GM18498 (cell line): ENCODE data around the gene SASH1.
"Not testable (repeated sequence)": the region's sequence is repeated elsewhere in the genome, so short reads cannot be mapped to it uniquely, and the experiment has no call there.

Experiments
- ATAC-seq: cut with Tn5 transposase; IDR thresholded peaks from one replicate; pipeline ENCODE4 v1.9.1; 2021; ENCODE audit warnings: mild to moderate bottlenecking, moderate library complexity; ENCODE audit not compliant: unreplicated experiment

Gene SASH1

DNA sequence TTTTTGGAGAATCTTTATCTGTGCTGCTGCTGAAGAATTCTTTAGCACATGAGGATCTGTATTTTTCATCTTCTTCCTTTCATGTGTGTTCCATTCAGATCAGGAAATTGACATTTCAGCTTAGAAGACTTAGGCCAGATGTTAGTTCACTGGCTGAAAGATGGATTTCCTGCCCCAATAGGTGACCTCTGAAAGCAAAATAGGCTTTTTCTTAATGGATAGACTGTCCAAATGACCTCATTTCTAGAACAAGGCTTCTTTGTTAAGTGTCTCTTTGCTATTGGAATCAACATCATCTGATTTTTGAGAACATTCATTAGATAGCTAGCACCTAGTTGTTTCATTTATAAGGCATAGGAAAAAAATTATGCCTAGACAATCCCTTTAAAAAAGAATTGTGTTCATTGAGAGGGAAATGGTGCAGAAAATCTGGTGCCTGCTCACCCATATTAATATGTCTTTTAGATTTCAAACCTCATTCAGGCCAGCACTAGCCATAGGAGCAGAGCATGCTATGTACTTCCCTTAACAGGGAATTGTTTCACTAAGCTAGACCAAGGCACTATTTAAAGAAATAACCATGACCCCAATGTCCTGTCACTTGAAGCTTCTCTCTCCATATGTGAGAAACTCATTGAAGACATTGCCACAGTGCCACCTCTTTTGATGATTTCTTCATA, 13.6 kb upstream of the SASH1 start:
- ATAC-seq: no peak

GRCh38 chr6:148329596-148330381, 12.8 kb upstream of the SASH1 start:
- ATAC-seq: no peak

- ATAC-seq: no peak
Observed at GRCh38 chr6:148332088-148332487, 10.6 kb upstream of the SASH1 start.

DNA sequence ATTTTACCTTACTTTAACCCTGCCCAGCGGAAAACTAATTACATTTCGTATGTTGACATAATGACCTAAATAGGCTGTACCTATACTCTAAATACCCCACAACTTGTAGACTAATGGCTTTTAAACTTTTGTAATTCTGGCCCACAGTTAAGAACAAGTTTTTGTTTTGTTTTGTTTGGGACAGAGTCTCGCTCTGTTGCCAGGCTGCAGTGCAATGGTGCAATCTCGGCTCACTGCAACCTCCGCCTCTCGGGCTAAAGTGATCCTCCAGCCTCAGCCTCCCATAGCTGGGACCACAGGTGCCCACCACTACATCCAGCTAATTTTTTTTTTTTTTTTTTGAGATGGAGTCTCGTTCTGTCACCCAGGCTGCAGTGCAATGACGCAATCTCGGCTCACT, 5.7 kb upstream of the SASH1 start:
- no peak for ATAC-seq

DNA sequence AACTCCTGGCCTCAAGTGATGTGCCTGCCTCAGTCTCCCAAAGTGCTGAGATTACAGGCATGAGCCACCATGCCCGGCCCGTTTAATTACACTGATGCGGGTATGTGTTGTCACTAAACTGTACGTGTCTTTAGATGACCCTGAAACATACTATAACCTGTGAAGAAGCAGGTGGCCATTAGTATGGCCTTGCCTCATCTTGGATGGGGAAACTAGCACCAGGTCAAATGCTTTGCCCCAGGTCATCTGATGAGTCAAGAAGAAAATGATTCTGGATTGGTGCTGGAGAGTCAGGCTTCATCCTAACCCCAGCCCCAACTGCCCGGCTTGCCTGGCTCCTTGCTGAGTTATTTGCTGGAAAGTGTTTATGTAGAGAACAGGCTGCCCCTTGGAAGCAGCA, 2.9 kb upstream of the SASH1 start:
- ATAC-seq: no peak

DNA sequence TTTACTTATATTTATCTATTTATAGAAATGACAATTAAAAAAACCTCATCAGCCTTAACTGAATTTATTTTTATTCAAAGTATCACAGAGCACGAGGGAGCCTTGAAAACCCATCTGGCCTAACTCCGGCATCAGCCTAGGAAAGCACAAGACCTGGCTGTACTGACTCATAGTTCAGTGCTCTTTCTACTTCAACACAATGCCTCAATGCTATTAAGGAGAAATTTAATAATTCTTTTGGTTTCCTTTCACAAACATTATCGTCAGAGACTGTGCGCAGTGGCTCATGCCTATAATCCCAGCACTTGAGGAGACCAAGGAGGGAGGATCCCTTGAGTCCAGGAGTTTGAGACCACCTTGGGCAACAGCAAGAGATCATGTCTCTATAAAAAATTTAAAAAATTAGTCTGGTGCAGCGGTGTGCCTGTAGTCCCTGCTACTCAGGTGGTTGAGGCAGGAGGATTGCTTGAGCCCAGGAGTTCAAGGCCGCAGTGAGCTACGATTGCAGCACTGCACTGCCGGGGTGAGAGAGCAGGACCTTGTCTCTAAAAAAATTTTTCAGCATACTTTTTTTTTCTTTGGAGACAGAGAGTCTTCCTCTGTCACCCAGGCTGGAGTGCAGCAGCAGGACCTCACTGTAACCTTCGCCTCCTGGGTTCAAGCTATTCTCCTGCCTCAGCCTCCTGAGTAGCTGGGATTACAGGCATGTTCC, 1.9 kb upstream of the SASH1 start:
- ATAC-seq: no peak

DNA sequence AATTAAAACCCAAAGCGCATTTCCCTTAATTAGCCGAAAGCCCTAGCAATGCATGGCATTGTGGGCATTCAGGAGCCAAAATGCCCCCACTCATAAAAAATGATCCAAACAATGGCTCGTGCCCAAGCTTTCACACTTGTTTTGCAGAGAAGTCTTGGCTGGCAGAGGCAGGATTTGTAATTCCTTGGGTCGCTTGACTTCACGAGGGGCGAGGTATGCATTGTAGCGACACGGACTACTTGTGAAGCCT, 613 bp upstream of the SASH1 start:
- ATAC-seq: no peak

DNA sequence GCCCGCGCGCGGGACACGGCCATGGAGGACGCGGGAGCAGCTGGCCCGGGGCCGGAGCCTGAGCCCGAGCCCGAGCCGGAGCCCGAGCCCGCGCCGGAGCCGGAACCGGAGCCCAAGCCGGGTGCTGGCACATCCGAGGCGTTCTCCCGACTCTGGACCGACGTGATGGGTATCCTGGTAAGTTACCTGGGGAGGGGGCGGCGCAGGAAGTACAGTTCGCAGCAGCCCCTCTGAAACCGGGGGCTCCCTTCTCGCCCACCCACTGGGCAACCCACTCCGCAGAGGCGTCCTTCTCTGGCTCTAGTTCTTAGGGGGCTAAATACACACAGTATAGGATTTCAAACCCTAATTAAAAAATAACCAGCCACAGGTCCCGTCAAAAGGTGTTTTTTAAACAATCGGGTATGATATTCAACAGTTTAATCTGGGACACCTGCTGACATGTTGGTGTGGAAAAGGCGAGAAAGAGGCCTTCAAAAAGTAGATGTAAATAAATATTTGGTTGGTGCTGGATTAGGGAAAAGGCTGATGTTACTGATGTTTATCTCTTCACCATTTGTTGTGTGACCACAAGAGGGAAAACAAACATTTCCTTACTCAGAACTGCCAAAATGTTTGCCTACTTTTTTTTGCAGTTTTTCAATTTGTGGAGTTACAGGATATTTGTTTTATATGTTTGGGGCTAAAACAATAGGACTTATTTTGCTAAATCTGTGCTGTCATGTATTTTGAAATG, 577 bp downstream of the SASH1 start:
- ATAC-seq: no peak

DNA sequence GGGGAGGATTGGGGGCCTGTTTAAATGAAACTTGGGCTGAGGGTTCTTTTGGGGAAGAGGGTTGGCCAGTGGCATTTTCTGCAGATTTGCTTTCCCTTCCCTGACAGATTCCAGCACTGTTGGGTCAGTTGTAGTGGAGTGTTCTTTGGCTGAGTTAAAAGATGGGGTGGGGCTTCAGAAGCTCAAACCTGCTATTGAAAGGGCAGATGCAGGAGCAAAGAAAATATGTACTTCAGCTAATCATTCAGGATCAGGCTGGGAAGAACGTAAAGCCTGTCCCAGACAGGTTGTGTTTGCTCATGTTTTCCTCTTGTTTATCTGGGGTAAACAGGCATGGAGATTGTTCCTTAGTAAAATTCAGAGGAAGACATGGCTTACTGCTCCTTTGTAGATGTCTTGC, 2.5 kb downstream of the SASH1 start:
- ATAC-seq: no peak

DNA sequence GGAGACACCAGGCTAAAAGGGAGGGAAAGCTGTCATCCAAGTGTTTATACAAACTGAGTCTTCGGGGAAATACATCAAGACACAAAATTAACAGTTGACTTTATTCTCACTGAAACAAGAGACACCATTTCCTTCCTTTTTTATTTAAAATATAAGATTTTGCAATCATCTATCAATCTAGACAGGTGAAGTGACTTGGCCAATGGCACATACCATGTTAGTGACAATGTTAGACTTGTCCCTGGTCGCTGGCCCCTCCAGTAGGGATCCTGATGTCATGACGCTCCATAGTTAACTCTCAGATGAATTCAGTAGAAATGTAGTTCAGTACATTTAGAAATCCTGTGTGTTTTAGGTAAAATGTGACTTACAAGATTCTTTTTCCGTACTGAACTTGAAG, 2.9 kb downstream of the SASH1 start:
- no peak for ATAC-seq

DNA sequence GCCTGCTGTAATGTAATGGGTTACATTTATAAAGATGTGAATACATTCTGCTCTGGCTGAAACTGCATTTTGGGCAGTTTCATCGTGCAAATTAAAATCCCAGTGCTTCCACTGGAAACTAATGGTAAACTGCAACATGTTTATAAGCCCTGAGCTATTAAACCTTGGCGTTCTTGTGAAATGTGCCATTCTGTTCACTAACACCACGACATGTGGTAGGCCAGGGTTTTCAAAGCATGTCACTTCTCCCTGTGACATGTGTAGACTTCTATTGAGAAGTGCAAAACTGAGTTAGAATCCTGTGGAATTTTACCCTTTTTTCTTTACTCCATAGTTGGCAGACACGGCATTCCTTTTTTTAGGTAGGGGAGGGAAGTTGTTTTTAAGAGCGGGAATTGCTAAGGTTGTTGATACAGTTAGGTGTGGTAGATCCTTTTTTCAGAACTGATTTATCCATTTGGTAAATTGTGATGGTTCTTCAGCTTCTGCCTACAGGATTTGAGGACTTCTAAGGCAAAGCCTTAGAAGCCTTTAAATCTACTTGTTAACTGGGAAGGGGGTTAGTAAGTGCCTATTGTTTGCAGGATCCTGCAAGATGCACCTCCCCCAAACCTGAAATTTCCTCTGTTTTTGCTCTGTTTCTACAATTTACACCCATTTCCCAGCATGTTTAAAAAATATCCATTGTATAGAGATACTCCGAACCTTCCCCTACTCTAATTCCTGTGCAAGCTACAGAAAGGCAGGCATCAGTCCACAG, 4.2 kb downstream of the SASH1 start:
- ATAC-seq: no peak

- ATAC-seq: no peak
Observed at GRCh38 chr6:148347441-148348054, 4.9 kb downstream of the SASH1 start.

DNA sequence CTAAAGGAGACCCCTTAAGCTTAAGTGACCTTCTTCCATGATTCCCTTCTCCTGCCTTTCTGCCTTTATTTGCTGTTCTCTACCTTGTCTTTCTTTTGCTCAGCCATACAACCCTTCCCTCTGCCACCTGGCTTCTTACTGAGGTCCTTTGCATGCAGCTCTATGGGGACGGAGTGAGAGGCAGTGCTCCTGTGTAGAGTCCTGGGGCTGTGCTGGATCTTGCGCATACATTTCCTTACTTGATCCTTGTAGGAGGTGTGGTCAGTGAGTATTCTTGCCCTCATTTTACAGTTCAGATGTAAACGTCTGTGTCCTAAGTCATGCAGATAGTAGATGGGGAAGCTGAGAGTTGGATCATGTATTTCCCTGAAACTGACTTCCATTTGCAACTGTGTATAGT, 5.7 kb downstream of the SASH1 start:
- no peak for ATAC-seq

DNA sequence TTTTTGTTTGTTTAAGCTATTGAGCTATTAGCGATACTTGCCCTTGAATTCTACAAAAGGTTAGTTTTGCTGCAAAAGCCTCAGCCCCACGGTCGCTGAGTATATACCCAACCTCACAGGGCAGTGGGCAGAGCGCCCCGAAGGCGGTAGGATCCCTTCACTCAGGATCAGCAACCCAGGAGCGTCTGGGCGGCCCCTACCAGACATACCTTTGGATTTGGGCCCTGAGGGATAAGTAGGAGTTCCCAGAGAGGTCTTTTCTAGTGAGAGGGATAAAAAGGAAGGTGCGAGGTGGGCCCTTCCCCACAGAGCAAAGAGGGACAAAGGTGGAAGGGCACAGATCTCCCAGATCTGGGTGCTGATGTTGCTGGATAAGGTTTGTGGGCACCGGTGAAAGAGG, 6.1 kb downstream of the SASH1 start:
- ATAC-seq: no peak

GRCh38 chr6:148349466-148349865, 6.8 kb downstream of the SASH1 start:
- no peak for ATAC-seq

GRCh38 chr6:148351309-148351708, 8.7 kb downstream of the SASH1 start:
- no peak for ATAC-seq

- ATAC-seq: not testable (repeated sequence)
Observed at GRCh38 chr6:148352421-148352820, 9.8 kb downstream of the SASH1 start.

DNA sequence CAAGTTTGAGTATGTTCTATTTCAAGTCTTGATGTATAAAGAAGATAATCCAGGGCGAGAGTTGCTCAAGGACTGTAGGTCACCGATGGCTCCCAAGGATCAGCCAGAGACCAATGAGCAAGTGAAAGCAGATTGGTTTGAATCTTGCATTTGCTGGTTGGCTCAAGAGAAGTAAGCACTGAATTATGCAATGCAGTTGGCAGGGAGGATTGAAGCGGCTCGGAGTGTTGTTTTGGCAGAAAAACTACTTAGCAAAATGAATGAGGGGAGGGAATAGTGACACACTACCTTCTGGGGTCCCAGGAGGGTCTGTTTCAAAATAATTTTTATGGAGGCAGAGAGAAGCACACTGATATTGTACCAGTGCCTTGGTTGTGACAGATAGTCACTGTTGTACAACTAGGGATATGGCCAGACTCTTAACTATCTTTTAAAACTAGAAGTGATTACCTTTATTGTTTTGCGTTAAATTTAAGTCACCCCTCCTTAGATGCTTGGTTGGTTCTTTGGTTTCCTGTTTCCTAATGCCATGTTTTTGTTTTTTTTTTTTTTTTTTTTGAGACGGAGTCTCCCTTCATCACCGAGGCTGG, 15.7 kb downstream of the SASH1 start:
- ATAC-seq: no peak

GRCh38 chr6:148359228-148359627, 16.6 kb downstream of the SASH1 start:
- ATAC-seq: no peak
